Fibroblast of peridontal ligament (primary cell): ENCODE measurements around the gene NOP14.
"Not testable (repeated sequence)": the region's sequence is repeated elsewhere in the genome, so short reads cannot be mapped to it uniquely, and the experiment has no call there.

ENCODE experiments used
- DNase-seq: peaks from one replicate; pipeline ENCODE4 v3.0.0-alpha.2; 2010; ENCODE audit errors: extremely low read depth

Gene NOP14

DNA sequence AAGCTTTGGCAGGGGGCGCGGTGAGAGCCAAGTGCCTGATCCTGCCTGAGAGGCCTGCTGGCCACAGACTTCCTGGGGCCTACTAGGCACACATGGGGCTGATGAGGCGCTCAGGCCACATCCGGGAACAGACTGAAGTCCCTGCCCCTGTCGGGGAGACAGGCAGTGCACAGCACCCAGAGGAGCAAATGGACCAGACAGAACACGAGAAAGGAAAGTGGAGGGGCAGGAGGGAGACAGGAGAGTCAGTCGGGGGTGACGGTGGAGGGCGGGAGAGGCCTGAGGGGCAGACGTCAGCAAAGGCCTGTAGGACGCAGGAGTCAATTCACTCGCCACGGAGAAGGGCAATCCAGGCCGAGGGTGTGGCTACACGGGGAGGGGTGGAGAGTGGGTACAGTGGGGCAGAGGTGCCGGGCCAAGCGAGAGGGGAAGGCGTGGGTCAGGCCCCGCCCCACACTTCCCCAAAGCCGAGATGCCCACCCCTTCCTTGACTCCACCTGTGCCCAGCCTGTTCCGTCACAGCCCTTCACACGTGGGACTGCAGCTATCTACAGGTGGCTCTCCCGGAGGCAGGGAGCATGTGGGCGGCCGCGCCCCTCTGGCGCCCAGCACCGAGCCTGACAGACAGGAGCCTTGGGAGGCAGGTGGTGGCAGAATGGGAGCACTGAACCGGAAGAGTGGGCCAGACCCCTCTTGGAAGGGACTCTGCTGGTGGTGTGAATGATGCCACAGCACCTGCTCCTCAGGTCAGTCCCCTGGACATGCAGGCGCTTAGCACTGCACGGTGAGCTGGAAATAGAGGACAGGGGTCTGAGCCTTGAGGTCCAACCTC lies 20.5 kb downstream of the NOP14 start:
- DNase-seq, result no peak

DNA sequence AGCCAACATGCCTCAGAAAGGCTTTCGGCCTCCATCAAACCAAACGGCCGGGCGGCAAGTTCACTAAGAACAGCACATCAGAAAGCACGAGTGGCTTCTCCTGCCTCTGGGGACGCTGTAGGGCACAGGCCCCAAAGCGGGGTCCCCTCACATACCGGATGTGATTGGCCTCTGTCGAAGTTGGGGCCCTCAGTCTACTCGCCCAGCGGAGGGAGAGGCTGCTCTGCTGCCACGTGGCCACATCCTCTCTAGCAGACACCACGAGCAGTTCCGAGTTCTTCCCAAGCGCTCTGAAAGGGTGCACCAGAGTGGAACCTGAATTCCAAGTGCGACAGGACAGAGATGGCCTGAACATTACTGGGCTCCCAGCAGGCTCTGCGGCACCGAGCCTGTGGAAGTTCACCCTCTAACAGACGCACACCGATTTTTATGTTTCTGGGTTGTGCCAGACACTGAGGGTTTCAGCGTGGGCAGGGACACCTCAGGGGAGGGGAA lies 21.1 kb downstream of the NOP14 start:
- DNase-seq, result no peak

DNA sequence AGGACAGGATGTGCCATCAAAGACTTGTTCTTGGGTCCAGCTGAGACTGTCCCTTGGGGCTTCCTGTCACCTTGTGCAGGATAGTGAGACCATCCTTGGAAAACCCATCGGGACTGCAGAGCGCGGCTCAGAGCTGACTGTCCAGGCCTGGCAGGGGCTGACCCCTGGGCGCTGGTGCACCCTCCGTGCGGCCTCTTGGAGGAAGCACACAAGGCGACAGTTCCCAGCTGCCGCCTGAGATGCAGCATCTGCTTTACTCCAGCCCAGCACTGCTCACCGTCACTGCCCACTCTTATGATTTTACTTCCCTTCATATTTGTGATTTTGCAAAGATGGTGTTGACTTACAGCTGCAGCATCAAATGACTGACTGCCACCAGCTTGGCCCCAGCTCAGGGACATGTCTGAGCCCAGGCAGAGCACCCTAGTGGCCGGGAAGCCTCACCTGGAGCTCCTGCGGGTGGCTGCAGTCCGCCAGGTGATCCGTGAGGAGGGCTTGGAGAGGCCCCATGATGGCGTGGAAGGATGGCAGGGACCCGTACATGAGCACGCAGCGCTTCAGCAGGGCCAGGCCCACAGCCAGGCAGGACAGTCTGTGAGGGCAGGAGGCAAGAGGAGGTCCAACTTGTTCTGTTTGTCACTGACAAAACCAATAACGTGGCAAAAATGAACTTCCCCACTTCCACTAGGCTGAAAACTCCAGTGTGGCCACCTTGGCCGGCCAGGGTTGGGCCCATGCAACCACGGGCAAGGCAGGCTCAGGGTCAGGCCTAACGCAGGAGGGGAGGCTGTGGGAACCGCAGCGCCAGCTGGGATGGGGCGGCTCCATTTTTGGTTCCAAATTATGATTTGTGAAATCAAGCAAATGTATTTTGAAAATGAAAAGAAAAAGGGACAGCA lies 21.8 kb downstream of the NOP14 start:
- DNase-seq, result no peak

DNA sequence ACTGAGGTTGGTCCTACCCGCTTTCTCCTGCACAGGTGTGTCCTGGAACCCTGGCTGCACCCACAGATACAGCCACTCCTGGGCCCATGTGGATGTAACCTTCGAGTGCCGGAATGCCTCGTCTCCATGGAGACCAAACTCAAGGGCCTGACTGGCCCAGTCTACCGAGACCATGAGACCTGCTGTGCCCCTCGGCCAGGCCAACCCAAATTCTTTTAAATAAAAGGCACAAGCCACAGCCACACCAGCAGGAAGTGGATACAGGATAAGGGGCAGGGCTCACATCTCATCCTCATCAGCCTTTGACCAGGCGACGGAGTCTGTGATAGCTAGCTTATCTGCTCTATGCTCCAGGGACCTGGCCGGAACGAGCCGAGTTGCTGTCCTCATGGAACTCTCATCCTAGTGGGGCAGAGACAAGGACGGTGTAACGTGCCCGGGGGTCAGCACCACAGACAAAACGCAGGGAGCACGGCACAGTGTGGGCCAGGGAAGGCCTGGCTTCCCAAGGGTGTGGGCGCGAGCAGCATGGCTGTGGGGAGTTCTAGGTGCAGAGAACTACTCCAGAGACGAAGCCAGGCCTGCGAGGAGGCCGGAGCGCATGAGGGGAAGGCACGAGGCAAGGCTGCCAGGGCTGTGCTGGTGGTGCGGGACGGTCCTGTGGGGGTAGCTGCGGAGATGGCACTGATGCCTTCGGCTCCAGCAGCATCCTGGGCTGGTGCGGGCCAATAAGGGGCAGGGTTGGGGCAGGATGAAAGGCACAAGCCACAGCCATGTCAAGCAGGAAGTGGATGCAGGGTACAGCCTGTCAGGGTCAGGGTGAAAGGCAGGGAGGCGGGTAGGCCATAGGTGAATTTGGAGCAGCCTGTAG lies 22.7 kb downstream of the NOP14 start:
- no peak for DNase-seq

DNA sequence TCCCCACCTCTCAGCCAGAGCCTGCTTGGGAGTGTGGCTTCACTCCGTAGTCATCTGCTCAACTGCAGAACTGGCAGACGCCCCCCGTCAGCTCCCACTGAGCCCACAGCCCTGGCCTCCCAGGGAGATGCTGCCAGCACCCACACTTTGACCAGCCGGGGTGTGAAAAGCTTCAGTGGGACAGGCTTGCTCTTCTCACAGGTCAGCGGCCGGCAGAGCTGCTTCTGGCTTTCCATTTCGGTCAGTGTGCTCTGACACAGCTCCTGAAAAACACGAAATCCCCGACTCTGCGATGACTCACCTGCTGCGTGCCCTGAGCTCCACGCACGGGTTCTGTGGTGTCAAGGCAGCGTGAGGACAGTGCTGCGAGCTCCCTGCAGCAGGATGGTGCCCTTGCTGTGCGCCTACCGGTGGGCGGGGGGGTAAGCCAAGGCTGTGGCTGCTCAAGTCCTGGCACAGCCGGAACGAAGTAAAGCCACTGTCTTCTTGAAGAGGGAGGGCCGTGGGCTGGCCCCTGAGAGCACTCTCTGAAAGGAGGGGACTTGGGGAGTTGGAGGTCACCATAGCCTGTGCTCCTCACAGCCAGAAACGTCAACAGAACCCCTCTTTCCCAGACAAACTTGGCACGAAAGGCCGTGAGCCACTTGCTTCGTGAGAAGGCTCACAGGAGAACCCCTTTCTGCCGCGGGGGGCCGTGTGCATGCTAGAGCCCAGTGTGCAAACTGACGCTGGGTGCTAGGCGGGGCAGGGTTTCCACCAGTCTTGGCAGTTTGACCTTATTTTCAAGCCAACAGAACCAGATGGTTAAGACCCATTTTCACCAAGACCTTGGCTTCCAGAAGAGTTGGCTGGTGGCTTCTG lies 23.6 kb downstream of the NOP14 start:
- DNase-seq, result no peak

DNA sequence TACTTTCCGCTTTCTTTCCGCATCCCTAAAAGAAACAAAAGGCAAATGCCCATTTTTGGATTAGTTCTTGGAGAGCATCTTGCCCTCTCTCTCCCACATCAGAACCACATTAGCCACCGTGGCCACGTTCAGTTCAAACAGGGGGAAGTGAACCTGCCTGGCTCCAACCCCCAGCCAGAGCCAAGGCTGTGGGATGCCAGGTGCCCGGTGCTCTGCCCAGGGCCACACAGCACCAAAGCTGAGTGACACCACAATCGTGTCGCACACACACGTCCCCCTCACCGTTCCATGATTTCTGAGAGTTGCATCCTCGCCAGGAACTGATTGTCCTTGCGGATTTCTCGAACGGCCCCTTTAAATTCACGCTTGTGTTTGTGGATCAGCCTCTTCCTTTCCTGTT lies 24.3 kb downstream of the NOP14 start:
- no peak for DNase-seq

DNA sequence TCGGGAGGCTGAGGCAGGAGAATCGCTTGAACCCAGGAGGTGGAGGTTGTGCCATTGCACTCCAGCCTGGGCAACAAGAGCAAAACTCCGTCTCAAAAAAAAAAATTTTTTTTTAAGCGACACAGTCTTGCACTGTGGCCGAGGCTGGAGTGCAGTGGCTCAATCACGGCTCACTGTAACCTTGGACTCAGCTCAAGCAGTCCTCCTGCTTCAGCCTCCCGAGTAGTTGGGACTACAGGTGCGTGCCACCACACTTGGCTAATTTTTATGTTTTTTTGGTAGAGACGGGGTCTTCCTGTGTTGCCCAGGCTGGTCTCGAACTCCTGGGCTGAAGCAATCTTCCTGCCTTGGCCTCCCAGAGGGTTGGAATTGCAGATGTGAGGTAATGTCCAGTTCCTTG lies 24.8 kb downstream of the NOP14 start:
- not testable (repeated sequence) for DNase-seq

DNA sequence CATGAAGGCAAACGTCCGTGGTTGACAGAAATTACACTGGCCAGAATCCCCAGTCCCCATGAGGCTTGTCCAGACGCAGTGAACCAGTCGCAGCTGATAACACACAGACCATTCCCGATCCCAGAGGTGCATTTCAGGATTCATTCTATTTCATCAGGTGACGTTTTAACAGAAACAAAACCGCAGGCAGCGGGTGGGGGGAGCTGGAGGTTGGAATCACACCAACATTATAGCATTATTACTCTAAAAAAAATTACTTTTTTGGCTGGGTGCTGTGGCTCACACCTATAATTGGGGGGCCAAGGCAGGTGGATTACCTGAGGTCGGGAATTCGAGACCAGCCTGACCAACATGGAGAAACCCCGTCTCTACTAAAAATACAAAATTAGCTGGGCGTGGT lies 25.2 kb downstream of the NOP14 start:
- no peak for DNase-seq

DNA sequence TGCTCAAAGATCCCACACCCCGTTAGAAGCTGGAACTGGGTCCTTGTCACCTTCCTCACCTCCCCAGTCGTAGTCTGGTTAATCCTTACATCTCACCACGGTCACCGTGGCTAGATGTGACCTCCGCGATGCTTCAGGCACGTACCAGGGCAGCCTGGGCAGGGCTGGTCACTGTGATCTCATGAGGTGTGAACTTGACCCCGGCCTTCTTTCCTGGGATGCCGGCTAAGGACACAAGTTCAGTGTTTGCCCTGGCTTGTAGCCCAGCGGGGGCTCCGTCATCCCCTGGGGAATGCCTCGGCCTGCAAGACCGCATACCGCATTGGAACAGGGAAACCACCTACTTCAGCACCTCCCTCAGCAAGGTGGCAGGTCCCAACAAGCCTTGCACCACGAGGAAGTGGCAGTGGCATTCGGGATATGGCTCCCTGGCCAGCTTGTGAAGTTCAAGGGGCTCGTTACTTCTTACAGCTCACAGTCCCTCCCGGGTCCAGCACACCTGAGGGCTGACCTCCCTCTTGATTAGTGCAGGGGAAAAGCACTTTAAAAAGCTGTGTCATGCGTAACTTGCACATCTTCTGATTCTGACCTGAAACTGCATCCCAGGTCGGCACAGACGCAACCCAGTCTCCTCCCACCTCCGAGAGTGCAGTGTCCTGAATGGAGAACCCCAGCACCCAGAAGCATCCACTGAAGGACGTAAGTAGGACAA lies 25.9 kb downstream of the NOP14 start:
- DNase-seq, result no peak

DNA sequence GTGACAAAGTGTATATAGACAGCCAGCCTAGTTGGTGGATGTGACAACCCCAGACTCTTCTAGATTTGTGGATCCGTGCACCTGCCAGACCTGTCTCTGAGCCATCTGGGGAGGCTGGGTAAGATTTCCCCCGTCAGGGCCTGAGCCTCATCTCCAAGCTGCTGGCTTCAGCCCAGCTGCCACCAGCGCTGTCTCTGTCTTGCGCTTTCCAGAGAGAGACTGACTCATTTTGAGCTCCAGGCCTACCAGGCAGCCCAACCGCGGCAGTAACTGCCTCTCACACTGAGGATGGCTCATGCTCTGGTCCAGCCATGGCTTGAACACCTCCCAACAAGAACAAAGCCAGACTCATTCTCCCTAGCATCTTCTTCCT lies 26.4 kb downstream of the NOP14 start:
- DNase-seq, result no peak

DNA sequence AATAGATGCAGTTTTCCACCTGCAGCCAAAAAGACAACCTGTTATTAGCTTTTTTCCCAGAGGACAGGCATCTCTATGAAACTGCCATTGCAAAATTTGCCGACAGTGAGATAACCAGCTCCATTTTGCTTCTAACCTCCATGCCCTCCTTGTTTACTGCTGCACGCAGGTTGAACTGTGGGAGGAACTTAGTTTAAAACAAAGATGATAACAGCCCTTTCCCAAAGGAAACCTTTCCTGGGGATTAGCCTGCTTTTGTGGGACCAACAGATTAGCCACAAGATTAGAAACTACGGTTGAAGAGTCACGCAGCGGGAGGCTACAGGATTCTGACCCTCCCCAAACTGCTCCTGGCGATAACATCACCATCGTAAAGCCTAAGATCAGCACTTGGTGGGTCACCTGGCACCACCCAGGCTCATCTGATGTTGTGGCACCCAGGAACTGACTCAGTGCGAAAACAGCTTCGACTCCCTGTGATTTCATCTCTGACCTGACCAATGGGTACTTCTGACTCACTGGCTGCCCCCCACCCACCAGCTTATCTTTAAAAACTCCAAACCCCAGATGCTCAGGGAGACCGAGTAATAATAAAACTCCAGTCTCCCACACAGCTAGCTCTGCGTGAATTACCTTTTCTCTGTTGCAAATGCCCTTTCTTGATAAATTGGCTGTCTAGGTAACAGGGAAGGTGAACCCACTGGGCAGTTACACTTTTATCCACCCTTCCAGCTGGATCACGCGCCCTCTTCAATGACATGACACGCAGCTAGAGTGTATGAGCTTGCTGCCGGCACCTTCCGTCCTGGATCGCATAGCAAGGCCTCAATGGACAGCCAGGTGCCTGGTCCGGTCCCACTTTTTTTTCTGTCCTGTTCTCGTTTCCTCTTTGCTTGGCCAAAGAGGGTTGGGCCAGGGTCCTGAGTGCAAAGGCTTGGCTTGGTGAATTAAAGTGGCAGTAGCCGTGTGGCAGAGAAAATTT lies 27.2 kb downstream of the NOP14 start:
- DNase-seq, result no peak

DNA sequence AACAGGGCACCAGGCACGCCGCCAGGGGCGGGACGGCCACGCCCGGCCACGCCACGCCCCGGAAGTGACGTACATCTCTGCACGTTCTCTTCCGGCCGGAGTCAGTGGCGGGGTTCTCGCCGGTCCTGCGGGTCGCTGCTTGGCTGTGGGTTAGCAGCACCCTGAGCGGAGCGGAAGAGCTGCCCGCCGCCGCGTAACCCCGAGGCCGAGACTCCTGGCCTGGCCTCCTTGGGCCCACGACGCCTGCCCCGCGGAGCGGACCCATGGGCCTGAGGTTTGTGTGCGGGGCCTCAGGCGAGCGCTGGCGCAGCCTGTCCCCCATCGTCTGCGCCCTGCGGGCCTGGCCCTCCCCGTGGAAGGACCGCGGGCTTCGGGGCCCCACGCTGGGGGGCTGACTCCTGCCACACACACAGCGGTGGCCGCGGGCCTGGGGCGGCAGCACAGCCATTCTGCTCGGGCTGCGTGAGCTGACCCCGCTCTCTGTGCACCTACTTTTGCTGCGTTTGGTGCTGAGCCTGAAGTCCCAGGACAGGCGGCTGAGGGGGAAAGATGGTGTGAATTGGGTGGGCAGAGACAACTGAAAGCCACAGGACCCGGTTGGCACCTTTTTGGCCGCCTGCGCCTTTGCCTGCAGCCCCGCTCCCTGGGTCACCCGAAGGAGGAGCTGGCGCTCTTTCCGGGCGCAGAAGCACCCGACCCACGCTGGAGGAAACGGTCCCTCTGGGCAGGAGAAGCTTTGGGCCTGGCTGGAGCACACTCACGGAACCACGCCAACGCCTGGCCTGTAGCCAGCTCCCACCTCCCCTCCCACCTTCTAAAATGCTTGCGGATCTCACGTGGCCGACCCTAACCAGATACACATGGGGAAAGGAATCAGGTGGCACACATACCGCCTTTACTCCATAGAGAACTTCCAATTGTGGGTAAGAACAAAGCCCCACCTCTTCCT lies 28.1 kb downstream of the NOP14 start:
- peak; percentile 81 for DNase-seq

DNA sequence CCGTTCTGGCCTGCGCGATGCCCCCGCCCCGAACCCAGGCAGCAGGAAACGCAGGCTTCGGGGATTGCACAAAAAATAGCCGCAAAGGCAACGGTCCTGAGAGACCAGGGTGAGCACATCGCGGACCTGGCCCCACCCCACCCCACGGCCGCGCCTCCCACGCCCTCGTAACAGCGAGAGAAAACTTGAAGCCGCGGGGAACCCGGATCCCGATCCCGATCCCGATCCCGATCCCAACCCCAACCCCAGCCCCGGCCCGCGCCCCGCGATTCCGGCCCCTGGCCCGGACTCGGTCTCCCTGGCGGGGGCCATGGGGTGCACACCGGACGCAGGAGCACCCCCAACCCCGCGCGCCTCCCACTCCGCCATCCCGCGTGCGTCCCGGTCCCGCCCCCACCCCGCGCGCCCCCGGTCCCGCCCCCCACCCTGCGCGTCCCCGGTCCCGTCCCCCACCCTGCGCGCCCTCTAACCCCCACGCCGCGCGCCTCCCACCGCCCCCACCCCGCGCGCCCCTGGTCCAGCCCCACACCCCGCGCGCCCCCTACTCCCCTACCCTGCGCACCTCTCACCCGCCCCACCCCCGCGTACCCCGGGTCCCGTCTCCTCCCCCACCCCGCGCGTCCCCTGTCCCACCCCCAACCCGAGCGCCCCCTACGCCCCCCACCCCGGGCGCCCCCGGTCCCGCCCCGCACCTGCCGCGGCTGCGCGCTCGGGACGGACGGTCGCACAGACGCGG lies 29.0 kb downstream of the NOP14 start:
- peak; percentile 40 for DNase-seq

DNA sequence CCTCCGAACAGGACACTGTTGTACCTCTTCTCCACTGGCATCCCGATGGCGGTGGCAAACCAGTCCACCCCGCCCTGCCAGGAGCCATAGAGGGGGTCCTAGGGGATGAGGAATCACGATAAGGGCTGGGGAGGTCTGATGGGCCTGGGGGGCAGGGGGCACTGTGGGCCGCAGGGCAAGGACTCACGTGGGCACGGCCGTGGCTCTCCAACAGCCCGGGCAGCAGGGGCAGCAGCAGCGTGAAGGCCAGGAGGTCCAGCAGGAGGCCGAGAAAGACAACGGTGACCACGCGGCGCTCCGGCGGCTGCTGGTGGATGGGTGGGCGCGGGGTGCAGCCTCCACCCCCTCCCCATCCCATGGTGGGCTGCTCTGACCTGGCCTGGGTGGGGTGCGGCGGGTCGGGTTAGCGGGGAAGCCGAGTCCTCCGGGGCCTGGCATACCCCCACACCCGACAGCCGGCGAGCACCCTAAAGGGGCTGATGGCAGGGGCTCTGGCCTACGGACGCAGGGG lies 29.6 kb downstream of the NOP14 start:
- DNase-seq, result no peak

DNA sequence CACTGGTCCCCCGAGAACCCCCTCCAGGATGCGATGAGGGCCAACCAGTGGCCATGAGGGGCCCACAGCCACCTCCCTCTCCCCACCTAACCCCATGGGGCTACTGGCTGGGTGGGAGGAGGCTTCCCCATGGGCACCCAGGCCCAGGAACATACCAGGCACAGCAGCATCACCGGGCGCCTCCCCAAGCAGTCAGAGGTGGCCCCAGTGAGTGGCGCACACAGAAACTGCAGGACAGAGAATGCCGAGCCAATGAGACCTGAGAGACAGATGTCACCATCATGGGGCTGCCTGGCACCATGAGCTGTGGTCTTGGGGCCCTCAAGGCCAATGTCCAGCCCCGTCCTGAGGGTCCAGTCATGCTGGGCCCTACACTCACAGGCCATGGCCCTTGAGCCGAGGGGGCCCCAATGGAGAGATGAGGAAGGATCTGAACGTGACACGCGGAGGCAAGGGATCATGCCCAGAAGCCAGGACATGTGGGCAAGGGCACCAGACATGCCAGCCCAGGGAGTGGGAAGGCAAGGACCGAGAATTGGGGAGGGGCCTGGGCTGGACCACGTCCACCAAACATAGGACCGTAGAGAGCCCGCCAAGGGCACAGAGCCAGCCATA lies 30.1 kb downstream of the NOP14 start:
- no peak for DNase-seq

DNA sequence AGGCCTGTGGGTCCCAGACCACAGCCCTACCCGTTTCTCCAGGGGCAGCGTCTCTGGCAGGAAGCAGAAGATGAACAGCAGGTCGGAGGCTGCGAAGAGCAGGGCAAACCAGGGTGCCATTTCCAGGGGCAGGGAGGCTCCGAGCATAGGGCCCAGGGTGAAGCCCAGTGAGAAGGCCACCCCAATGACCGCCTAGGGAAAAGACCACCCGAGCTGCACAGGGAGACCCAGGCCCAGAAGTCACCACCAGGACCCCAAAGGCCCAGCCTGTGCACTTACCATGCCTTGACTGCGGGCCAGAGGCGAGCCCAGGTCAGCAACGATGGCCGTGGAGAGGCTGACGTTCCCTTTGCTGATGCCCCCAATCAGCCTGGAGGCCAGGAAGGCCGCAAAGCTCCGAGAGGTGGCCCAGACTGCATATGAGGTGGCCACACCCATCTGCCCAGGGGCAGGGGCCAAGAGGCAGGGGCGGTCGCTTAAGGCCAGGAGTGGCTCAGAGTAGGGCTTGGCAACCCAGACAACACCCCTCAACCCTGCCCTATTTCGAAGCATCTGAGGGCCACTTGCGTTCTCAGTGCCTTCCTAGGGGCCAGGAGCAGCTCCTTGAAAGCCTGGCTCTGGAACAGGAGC lies 30.8 kb downstream of the NOP14 start:
- no peak for DNase-seq
